Measurements from ENCODE around the gene SIPA1.
"Not testable (repeated sequence)": the region's sequence is repeated elsewhere in the genome, so short reads cannot be mapped to it uniquely, and the experiment has no call there.

SIPA1 gene

DNA sequence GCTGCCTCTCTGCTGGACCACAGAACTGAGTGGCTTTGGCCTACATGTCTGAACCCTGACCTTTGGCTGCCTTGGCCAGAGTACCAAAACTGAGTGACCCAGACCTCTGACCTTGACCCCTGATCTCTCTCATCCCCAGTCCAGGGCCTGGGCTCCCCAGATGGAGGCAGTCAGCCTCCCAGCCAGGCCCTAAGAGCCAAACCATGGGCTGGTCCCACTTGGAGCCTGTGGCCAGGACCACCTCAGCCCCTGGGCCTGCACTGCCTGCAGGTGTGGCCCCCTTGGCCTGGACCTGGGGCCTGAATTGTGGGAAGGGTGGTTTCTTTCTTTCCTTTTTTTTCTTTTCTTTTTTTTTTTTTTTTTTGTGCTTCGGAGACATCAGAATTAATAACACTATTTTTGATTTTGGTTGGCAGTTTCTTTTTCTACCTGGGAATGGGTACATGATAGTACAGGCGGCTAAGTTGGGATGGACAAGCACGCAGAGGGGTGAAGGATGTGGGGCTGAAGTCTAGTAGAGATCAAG is 806 bp upstream of the SIPA1 start:
- DNase-seq (ENCODE audit: extremely low read depth, low read depth), result no peak
- TF ChIP-seq, protein P1, sequence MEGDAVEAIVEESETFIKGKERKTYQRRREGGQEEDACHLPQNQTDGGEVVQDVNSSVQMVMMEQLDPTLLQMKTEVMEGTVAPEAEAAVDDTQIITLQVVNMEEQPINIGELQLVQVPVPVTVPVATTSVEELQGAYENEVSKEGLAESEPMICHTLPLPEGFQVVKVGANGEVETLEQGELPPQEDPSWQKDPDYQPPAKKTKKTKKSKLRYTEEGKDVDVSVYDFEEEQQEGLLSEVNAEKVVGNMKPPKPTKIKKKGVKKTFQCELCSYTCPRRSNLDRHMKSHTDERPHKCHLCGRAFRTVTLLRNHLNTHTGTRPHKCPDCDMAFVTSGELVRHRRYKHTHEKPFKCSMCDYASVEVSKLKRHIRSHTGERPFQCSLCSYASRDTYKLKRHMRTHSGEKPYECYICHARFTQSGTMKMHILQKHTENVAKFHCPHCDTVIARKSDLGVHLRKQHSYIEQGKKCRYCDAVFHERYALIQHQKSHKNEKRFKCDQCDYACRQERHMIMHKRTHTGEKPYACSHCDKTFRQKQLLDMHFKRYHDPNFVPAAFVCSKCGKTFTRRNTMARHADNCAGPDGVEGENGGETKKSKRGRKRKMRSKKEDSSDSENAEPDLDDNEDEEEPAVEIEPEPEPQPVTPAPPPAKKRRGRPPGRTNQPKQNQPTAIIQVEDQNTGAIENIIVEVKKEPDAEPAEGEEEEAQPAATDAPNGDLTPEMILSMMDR (IDR thresholded peaks at IDR 0.05; ENCODE audit: low read depth, low read length), result no peak

DNA sequence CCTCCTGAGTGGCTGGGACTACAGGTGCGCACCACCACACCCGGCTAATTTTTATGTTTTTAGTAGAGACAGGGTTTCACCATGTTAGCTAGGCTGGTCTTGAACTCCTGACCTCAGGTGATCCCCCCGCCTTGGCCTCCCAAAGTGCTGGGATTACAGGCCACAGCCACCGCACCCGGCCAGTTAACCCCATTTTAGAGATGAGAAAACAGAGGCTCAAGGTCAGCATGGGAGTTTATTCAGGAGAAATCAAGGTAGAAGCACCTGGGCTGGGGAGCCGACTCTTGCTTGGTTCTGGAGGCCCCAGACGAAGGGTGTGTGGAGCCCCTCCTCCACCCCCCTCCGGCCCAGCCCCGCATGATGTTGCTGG is 1.3 kb downstream of the SIPA1 start:
- DNase-seq (ENCODE audit: extremely low read depth, low read depth), result not testable (repeated sequence)

DNA sequence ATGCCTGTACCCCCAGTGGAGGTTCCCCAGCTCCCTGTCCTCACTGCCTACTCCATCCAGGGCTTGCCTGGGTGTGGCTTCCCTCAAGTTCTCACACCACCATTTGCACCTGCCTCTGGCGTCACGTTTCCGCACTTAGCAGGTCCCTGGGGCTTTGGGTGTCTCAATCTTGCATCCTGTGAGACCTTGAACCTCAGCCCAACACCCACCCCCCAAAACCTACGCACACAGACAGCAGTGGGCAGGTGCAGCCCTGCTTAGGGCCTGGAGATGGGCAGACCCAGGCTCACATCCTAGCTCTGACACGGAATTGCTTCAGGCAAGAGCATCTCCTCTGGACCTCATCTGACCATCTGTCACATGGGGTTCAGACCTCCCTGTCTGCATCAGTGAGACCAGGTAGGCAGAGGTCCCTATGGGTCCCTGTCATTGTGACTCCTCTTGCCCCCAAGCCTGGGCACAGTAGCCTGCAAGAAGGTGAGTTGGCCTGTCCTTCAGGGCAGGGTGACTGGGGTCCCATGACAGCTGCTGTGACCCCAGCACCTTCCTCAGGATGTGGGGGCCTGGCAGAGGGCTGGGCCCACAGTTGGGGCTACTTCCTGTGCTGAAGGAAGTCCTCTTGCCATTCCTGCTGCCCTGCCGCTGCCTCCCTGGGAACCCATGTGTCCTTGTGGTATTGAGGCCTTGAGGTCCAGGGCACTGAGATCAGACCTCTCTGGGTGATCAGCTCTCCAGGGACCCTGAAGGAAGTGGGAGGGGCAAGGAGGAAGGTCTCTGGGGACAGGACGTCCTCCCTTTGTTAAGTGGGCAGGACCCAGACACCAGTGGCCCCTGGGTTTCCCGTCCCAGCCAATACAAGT is 2.0 kb downstream of the SIPA1 start:
- TF ChIP-seq, protein P1 (IDR thresholded peaks at IDR 0.05; ENCODE audit: low read depth, low read length), result no peak
- DNase-seq (ENCODE audit: extremely low read depth, low read depth), result no peak

DNA sequence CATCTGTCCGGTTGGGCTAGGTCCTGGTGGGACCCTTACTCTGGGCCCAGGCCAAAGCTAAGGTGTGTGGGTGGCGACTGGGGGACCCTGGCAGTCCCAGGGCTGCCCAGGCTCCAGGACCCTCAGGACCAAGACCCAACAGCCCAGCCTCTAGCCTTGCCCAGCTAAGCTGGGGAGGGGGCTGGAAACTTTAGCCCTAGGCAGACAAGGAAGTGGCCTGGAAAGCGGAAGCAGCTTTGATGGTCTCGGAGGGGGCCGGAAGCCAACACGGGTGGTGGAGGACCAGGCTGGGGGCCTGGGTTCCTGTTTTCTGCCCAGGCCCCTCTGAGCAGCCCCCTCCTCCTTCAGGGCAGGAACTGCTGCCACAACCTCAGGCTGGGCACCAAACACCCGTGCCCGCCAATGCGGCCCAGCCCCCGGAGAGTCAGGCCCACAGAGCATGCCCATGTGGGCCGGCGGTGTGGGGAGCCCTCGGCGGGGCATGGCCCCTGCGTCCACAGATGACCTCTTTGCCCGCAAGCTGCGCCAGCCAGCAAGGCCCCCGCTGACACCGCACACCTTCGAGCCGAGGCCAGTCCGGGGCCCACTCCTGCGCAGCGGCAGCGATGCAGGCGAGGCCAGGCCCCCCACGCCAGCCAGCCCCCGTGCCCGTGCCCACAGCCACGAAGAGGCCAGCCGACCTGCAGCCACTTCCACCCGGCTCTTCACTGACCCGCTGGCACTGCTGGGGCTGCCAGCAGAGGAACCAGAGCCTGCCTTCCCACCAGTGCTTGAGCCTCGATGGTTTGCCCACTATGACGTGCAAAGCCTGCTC is 2.8 kb downstream of the SIPA1 start:
- DNase-seq (ENCODE audit: extremely low read depth, low read depth), result no peak
- TF ChIP-seq, protein P1 (IDR thresholded peaks at IDR 0.05; ENCODE audit: low read depth, low read length), result no peak

DNA sequence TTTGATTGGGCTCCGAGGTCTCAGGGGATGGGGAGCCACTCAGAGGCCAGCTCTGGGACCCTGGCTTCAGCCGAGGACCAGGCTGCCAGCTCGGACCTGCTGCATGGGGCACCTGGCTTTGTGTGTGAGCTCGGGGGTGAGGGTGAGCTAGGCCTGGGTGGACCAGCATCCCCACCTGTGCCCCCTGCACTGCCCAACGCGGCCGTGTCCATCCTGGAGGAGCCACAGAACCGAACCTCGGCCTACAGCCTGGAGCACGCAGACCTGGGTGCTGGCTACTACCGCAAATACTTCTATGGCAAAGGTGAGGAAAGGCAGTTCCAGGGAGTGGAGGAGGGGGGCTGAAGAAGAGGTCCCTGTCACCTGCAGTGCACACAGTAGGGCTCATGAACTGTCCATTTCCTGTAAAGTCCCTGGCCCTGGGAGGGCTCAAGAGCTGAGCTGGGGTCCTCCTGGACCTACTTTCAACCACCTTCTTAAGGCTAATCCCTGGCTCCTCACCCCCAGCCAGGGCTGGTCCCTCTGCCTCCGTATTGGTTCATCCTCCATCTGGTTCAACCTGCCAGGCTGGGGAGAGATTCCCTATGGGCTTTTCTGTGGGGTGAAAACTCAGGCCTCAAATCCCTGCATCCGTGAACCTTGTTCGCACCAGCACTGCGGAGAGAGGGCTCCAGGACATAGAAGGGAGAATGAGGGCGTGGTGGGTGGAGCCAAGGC is 3.6 kb downstream of the SIPA1 start:
- TF ChIP-seq, protein P1 (IDR thresholded peaks at IDR 0.05; ENCODE audit: low read depth, low read length), result no peak
- DNase-seq (ENCODE audit: extremely low read depth, low read depth), result no peak

DNA sequence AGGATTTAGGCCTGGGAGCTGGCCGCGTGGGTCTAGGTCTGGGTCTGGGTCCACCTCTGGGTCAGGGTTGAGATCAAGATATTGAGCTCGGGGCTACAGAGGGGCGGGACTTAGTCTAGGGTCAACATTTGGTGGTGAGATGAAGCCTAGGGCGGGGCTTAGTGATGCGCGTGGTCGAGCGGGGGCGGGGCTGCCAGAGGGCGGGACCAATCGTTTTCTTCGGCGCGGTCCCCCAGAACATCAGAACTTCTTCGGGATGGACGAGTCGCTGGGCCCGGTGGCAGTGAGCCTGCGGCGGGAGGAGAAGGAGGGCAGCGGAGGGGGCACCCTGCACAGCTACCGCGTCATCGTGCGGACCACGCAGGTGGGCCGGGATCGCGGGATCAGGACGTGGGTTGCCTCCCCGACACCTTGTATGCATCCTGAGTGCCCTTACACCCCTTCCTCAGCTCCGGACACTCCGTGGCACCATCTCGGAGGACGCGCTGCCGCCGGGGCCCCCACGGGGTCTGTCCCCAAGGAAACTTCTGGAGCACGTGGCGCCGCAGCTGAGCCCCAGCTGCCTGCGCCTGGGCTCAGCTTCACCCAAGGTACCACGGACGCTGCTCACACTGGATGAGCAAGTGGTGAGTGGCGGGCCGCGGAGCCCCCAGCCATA is 4.2 kb downstream of the SIPA1 start:
- TF ChIP-seq, protein P1 (IDR thresholded peaks at IDR 0.05; ENCODE audit: low read depth, low read length), result no peak
- DNase-seq (ENCODE audit: extremely low read depth, low read depth), result no peak

DNA sequence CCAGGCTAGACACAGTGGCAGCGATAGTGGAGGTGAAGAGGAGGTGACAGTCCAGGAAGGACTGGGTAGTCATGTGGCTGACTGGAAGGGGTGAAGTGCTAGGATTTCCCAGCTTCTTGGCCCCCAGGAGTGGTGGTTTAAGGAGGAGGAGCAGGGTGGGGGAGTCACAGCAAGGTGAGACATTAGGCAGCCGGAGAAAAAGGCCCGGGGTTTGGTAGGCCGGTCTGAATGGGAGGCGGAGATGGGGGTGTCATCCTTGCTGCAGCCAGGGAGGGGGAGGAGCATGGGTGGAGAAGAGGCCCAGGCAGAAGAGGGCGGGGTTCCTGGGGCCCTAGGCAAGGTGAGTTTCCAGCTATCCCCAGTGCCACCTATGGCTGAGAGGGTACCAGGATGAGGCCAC is 6.1 kb downstream of the SIPA1 start:
- no peak for DNase-seq (ENCODE audit: extremely low read depth, low read depth)
- TF ChIP-seq, protein P1 (IDR thresholded peaks at IDR 0.05; ENCODE audit: low read depth, low read length), result no peak
